ENCODE results near the gene KCNQ1. TPM values are rescaled to one million over a fixed set of nuclear protein-coding genes. Genes with fewer than 3 reads are reported as not detected.

The KCNQ1 gene
- total and polyA plus RNA-seq, 2 of the 13 experiments (the other 11 are each of a cell fraction or from before 2014, with no cell fraction given): 0.02 to 0.08 TPM

DNA sequence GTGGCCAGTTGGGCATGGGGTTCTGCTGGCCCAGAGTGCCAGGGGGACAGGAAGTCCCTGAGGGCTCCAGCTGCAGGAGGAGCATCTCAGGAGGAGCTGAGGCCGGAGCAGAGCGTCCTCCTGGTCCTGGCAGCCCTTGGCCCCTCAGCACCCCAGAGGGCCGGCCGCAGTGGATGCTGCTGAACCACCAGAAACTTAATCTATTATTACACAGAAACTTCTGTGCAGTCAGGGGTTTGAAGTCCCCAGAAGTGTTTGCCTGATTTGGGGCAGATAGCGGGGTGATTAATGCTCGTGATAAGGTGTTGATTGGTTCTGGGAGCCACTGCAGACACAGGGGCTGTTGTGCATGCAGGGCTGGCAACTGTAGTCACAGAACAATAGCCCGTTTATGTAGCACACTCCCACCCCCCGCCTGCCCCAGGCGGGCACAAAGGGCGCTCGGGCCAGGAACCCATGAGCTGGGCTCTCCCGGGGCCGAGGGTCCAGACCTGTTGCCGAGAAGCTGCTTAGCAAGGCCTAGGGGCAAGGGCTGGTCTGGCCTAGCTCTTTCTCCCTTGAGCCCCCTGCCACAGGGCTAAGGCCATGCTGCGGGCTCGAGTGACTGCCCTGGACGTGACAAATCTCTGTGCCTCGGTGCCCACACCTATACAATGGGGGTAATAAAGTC is 284.0 kb downstream of the KCNQ1 start (continued):
- TF ChIP-seq, protein P1, sequence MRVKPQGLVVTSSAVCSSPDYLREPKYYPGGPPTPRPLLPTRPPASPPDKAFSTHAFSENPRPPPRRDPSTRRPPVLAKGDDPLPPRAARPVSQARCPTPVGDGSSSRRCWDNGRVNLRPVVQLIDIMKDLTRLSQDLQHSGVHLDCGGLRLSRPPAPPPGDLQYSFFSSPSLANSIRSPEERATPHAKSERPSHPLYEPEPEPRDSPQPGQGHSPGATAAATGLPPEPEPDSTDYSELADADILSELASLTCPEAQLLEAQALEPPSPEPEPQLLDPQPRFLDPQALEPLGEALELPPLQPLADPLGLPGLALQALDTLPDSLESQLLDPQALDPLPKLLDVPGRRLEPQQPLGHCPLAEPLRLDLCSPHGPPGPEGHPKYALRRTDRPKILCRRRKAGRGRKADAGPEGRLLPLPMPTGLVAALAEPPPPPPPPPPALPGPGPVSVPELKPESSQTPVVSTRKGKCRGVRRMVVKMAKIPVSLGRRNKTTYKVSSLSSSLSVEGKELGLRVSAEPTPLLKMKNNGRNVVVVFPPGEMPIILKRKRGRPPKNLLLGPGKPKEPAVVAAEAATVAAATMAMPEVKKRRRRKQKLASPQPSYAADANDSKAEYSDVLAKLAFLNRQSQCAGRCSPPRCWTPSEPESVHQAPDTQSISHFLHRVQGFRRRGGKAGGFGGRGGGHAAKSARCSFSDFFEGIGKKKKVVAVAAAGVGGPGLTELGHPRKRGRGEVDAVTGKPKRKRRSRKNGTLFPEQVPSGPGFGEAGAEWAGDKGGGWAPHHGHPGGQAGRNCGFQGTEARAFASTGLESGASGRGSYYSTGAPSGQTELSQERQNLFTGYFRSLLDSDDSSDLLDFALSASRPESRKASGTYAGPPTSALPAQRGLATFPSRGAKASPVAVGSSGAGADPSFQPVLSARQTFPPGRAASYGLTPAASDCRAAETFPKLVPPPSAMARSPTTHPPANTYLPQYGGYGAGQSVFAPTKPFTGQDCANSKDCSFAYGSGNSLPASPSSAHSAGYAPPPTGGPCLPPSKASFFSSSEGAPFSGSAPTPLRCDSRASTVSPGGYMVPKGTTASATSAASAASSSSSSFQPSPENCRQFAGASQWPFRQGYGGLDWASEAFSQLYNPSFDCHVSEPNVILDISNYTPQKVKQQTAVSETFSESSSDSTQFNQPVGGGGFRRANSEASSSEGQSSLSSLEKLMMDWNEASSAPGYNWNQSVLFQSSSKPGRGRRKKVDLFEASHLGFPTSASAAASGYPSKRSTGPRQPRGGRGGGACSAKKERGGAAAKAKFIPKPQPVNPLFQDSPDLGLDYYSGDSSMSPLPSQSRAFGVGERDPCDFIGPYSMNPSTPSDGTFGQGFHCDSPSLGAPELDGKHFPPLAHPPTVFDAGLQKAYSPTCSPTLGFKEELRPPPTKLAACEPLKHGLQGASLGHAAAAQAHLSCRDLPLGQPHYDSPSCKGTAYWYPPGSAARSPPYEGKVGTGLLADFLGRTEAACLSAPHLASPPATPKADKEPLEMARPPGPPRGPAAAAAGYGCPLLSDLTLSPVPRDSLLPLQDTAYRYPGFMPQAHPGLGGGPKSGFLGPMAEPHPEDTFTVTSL (CRISPR knock-in tag; IDR thresholded peaks at IDR 0.05; ENCODE audit: borderline replicate concordance): peak; percentile 51; the same call in 1 of the 2 replicates
- TF ChIP-seq, protein P2, sequence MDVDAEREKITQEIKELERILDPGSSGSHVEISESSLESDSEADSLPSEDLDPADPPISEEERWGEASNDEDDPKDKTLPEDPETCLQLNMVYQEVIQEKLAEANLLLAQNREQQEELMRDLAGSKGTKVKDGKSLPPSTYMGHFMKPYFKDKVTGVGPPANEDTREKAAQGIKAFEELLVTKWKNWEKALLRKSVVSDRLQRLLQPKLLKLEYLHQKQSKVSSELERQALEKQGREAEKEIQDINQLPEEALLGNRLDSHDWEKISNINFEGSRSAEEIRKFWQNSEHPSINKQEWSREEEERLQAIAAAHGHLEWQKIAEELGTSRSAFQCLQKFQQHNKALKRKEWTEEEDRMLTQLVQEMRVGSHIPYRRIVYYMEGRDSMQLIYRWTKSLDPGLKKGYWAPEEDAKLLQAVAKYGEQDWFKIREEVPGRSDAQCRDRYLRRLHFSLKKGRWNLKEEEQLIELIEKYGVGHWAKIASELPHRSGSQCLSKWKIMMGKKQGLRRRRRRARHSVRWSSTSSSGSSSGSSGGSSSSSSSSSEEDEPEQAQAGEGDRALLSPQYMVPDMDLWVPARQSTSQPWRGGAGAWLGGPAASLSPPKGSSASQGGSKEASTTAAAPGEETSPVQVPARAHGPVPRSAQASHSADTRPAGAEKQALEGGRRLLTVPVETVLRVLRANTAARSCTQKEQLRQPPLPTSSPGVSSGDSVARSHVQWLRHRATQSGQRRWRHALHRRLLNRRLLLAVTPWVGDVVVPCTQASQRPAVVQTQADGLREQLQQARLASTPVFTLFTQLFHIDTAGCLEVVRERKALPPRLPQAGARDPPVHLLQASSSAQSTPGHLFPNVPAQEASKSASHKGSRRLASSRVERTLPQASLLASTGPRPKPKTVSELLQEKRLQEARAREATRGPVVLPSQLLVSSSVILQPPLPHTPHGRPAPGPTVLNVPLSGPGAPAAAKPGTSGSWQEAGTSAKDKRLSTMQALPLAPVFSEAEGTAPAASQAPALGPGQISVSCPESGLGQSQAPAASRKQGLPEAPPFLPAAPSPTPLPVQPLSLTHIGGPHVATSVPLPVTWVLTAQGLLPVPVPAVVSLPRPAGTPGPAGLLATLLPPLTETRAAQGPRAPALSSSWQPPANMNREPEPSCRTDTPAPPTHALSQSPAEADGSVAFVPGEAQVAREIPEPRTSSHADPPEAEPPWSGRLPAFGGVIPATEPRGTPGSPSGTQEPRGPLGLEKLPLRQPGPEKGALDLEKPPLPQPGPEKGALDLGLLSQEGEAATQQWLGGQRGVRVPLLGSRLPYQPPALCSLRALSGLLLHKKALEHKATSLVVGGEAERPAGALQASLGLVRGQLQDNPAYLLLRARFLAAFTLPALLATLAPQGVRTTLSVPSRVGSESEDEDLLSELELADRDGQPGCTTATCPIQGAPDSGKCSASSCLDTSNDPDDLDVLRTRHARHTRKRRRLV (CRISPR knock-in tag; IDR thresholded peaks at IDR 0.05): no peak
- TF ChIP-seq GFI1 (CRISPR knock-in tag; IDR thresholded peaks at IDR 0.05; ENCODE audit: borderline replicate concordance) (peak; percentile 63; the same call in 1 of the 2 replicates), ZNF441 (CRISPR knock-in tag; IDR thresholded peaks at IDR 0.05; ENCODE audit: borderline replicate concordance) (0 out of 2 replicates have a peak, but pooled peaks have one; percentile 36), POLR2A (IDR thresholded peaks at IDR 0.05; ENCODE audit: insufficient read depth in 1 of 2, low read depth in 2 of 2, low read length in 2 of 2) (peak in 1 of 2 experiments; percentile 73; a peak in 2 of 4 replicates), ZNF792 (CRISPR knock-in tag; IDR thresholded peaks at IDR 0.05) (peak; percentile 84)
- TF ChIP-seq, protein P3, sequence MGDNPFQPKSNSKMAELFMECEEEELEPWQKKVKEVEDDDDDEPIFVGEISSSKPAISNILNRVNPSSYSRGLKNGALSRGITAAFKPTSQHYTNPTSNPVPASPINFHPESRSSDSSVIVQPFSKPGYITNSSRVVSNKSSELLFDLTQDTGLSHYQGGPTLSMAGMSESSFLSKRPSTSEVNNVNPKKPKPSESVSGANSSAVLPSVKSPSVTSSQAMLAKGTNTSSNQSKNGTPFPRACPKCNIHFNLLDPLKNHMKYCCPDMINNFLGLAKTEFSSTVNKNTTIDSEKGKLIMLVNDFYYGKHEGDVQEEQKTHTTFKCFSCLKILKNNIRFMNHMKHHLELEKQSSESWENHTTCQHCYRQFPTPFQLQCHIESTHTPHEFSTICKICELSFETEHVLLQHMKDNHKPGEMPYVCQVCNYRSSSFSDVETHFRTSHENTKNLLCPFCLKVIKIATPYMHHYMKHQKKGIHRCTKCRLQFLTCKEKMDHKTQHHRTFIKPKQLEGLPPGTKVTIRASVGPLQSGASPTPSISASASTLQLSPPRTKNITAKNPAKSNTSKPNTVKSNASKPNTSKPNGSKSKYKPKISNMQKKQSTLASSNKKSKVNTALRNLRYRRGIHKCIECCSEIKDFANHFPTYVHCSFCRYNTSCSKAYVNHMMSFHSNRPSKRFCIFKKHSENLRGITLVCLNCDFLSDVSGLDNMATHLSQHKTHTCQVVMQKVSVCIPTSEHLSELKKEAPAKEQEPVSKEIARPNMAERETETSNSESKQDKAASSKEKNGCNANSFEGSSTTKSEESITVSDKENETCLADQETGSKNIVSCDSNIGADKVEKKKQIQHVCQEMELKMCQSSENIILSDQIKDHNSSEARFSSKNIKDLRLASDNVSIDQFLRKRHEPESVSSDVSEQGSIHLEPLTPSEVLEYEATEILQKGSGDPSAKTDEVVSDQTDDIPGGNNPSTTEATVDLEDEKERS (CRISPR knock-in tag; IDR thresholded peaks at IDR 0.05): 0 out of 2 replicates have a peak, but pooled peaks have one; percentile 54
- TF ChIP-seq, protein P4, sequence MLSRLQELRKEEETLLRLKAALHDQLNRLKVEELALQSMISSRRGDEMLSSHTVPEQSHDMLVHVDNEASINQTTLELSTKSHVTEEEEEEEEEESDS (CRISPR knock-in tag; IDR thresholded peaks at IDR 0.05; ENCODE audit: borderline replicate concordance): no peak
- TF ChIP-seq, protein P5, sequence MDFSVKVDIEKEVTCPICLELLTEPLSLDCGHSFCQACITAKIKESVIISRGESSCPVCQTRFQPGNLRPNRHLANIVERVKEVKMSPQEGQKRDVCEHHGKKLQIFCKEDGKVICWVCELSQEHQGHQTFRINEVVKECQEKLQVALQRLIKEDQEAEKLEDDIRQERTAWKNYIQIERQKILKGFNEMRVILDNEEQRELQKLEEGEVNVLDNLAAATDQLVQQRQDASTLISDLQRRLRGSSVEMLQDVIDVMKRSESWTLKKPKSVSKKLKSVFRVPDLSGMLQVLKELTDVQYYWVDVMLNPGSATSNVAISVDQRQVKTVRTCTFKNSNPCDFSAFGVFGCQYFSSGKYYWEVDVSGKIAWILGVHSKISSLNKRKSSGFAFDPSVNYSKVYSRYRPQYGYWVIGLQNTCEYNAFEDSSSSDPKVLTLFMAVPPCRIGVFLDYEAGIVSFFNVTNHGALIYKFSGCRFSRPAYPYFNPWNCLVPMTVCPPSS (IDR thresholded peaks at IDR 0.05): no peak

Measured in HepG2 (cell line).